ENCODE data around the gene L3MBTL3.

Gene L3MBTL3

DNA sequence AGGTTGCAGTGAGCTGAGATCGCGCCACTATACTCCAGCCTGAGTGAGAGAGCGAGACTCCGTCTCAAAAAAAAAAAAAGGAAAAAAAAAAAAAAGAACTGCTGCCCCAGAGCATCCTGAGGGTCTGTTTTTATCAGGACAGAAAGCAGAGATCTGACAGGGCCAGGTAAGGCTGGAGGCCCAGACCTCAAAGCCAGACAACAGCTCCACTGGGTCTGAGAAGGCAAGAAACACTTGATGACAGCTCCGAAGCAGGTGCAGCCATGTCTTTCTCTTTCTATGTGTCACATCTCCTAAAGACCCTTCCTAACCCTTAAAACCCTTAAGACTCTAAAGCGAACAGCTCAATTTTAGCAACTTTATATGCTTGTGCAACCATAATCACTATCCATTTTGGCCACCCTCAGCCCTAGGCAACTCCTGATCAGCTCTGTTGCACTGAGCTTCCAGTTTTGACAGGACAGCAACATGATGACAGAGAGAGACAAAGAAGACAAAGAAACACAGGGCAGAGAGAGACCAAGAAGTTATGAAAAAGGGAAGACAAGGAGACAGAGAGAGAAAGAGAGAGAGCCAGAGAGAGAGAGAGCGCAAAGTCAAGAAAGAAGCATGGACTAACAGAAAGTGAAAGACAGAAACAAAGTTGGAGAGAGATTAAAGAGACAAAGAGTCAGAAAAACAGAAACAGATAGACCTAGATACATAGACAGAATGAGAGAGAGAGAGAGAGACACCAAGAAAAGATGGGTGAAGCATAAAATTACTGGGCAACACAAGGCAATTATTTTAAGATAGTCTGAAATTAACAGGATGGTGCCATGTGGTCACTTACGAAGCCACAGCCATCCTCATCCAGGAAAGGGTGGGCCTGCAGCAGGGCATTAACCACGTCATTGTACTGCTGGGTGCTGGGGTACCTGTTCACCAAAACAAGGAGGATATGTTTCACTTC, 165.2 kb downstream of the L3MBTL3 start:
- DNase-seq (ENCODE audit: low spot score) = no peak

GRCh38 chr6:130185658-130186057, 167.3 kb downstream of the L3MBTL3 start:
- no peak for DNase-seq (ENCODE audit: low spot score)

DNA sequence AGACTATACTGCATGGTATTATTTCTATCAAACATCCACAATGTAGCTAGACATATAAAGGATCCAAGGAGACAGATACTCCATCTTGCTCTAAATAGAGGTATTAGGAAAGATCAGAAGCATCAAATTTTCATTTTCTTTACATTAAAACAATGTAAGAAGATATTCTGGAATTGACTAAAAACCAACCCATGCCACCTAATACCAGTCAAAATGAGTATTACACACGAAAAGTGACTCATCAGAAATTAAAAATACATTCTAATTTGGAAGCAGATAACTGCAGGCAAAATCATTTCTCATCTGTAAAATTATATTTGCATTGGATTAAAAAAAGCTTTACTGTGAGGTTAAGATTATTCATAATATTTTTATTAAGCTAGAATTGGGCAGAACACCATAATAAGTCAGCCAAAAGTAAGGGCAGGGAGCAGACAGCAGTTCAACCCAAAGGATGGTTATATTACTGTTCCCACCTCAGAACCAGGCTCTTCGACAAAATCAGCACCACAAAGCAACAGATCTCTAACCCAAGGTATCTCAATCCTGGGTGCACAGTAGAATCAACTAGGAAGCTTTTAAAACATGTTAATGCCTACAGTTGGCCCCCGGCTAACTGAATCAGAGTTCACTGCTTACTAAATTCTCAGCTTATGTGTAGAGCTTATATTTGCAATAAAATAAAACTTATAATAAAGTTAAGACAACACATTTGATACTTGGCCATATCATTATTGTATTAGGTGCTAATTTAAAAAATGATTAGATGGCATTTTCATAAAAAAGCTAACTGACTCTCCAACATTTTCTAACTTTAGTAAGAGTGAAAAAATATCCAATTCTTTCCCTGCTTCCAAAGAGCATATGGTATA, 169.2 kb downstream of the L3MBTL3 start:
- DNase-seq (ENCODE audit: low spot score) = no peak

DNA sequence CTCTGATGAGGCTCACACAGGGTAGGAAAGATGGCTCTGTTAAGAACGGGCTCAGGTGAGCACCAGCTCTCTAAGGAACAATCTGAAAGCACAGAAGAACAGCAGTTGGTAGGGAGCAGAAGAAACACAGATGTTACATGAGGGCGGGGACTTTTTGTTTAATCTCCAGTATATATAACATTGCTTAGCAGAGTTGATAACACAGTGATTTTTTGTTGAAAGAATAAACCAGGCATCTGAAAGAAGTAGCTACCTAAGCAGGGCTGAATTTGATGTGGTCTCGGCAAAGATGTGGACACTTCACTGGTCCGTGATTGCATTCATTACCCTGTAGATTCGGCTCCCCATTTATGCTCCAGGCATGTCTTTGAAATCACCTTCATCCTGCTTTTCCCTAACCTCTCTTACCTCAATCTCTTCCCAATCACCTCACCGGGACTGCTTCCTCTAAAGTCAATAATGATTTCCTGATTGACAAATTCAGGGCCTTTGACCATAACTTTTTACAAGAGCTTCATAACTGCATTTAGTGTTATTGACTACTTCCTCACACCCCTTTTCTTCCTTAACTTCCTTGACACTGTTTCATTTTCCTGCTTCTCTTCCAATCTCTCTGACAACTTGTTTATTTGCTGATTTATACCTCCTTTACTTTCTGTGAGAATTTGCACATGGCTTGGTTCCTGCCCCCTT, 170.0 kb downstream of the L3MBTL3 start:
- no peak for DNase-seq (ENCODE audit: low spot score)

- DNase-seq (ENCODE audit: low spot score) = no peak
These were observed 171.4 kb downstream of the L3MBTL3 start for GRCh38 chr6:130189531-130190397.
